Activated T-cell treated with anti-CD3 and anti-CD28 coated beads, Interleukin-2, amount 50 U/mL, for 1 hour (primary cell): ENCODE measurements around the gene GRB7.
"Not testable (repeated sequence)": the region's sequence is repeated elsewhere in the genome, so short reads cannot be mapped to it uniquely, and the experiment has no call there.

ENCODE experiments used
- DNase-seq: peaks from one replicate; pipeline ENCODE4 v3.0.0-alpha.2; 2020

GRB7 gene

DNA sequence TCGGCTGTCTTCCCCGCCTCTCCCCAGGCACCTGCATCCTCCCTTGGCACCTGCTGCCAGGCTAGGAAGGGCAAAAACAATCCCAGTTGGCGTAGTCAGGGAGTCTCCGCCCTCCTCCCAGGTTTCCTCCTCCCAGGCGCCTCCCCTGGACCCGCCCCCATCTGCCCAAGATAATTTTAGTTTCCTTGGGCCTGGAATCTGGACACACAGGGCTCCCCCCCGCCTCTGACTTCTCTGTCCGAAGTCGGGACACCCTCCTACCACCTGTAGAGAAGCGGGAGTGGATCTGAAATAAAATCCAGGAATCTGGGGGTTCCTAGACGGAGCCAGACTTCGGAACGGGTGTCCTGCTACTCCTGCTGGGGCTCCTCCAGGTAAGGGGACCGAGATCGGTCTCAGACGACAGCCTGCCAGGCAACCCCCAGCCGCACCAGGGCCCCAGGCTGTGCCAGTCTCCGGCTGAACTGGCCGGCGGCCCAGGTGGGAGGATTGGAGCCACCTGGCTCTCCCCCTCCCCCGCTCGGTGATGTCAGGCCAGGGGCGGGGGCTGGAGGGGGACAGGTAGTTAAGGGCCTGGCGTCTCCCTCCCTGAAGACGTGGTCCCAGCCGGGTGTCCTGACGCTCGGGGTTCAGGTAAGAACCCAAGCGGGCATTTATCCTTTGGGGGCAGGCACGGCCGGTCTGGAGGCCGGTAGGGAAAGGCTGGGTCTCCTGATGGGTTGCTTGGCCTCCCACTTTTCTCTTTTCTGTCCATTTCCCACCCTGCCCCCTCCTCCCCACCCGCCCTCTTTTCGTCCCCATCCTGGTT is at the start of gene GRB7:
Gene GRB7 (plus strand): TSS at position 179 of the 808 bp plus-strand sequence. CDS start 4,364 bp downstream, outside the sequence.
- DNase-seq, result no peak

DNA sequence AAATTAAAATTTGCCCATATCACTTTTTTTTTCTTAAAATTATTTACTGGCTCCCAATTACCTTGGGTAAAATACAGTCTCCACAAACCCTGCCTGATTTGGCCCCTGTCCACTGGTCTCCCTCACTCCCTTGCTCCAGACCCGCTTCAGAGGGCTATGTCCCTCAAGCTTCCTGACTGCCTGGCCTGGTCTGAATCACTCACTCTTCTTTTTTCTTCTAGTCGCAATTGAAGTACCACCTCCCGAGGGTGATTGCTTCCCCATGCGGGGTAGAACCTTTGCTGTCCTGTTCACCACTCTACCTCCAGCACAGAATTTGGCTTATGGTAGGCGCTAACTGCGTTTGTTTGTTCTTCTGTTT is 49.3 kb upstream of the GRB7 start:
- DNase-seq, result no peak

DNA sequence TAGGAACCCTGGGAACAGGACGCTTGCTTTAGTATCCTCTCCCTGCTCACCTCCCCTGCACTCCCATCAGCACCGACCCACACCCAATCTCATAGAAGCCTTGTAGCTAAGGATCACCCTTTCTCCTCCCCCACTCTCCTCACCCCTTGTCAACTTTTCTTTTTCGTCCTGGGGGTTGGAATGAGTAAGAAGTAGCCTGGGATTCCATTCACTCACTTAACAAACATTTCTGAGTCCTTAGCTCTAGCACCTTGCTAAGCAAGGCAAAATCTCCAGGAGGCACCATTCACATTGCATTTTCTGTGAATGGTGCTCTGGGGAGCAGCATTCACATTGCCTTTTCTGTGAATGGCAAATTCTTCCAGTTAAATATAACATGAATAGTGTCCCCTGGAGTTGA is 48.8 kb upstream of the GRB7 start:
- DNase-seq, result no peak

DNA sequence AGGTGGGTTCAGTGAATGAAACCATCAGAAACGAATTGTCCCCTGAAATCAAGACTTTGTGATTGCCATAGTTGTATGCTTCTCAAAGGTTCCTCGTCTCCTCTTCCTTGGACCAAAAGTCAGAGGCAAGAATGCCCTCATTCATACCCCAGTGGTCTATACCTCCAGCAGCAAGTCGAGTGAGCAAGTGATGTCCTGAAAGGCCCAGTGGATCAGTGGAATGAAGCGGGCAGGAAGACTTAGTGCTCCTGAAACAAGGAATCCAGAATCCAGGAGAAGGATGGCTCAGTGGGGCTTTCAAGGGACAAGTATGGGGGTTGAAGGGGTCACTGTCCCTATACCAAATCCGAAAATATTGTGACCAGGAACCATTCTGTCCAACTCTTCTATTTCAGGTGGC is 43.1 kb upstream of the GRB7 start:
- no peak for DNase-seq

DNA sequence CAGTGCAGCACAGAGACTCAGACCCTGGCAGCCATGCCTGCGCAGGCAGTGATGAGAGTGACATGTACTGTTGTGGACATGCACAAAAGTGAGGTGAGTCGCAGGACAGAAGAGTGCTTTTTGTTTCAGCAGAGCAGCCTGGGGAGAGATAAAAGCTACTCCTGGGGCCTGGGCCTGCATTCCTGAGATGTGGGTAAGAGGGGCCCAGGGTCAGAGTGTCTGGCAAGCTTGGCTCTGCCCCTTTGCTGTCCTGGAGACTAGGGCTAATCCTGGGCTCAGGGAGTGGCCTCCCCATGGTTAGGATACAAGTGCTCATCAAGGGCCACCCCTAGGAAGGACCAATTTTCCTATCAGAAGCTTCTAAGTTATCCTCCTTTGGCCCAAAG is 42.7 kb upstream of the GRB7 start:
- no peak for DNase-seq

DNA sequence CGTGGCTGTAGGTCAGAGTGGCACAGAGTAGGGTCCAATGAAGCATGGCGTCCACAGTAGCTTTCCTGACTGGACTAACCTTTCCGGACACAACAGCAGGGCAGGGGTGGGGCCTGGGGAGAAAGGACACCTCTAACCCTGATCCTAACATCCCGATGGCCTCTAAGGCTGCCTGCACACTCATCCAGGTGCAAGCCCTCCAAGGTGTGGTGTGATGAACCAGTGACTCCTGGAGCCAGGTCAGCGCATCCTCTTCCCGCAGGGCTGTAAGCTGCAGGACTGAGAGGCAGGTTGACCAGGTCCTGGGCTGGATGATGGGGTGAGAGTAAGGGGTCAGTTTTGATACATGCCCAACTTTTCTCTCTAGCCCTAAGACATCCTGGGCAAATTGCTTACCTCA is 41.0 kb upstream of the GRB7 start:
- DNase-seq, result no peak

DNA sequence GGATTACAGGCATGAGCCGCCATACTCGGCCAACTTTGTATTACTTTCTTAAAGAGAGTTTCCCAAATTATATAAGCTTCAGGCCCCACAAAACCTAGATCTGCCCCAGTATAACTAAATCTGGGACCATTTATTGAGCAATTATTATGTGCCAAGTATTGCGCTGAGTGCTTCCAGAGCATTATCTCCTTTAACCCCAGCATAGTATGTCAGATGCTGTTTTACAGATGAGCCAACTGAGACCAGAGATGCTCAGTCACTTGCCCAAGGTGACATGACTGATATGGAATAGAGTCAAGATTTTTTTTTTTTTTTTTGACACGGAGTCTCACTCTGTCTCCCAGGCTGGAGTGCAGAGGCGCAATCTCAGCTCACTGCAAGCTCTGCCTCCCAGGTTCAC is 39.8 kb upstream of the GRB7 start:
- DNase-seq, result no peak

DNA sequence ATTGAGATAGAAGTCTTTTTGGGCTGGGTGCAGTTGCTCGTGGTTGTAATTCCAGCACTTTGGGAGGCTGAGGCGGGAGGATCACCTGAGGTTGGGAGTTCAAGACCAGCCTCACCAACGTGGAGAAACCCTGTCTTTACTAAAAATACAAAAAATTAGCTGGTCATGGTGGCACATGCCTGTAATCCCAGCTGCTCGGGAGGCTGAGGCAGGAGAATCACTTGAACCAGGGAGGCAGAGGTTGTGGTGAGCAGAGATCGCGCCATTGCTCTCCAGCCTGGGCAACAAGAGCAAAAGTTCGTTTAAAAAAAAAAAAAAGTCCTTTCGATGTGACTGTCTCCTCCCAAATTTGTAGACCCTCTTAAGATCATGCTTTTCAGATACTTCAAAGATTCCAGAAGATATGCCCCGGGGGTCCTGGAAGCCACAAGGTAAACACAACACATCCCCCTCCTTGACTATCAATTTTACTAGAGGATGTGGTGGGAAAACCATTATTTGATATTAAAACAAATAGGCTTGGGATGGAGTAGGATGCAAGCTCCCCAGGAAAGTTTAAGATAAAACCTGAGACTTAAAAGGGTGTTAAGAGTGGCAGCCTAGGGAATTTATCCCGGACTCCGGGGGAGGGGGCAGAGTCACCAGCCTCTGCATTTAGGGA is 38.5 kb upstream of the GRB7 start:
- not testable (repeated sequence) for DNase-seq

DNA sequence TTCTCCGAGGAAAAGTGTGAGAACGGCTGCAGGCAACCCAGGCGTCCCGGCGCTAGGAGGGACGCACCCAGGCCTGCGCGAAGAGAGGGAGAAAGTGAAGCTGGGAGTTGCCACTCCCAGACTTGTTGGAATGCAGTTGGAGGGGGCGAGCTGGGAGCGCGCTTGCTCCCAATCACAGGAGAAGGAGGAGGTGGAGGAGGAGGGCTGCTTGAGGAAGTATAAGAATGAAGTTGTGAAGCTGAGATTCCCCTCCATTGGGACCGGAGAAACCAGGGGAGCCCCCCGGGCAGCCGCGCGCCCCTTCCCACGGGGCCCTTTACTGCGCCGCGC is 38.0 kb upstream of the GRB7 start, which contains the start of gene ERBB2:
Gene ERBB2 (plus strand): TSS at position 247 of the 330 bp plus-strand sequence. CDS start 175 bp downstream, outside the sequence.
- no peak for DNase-seq

DNA sequence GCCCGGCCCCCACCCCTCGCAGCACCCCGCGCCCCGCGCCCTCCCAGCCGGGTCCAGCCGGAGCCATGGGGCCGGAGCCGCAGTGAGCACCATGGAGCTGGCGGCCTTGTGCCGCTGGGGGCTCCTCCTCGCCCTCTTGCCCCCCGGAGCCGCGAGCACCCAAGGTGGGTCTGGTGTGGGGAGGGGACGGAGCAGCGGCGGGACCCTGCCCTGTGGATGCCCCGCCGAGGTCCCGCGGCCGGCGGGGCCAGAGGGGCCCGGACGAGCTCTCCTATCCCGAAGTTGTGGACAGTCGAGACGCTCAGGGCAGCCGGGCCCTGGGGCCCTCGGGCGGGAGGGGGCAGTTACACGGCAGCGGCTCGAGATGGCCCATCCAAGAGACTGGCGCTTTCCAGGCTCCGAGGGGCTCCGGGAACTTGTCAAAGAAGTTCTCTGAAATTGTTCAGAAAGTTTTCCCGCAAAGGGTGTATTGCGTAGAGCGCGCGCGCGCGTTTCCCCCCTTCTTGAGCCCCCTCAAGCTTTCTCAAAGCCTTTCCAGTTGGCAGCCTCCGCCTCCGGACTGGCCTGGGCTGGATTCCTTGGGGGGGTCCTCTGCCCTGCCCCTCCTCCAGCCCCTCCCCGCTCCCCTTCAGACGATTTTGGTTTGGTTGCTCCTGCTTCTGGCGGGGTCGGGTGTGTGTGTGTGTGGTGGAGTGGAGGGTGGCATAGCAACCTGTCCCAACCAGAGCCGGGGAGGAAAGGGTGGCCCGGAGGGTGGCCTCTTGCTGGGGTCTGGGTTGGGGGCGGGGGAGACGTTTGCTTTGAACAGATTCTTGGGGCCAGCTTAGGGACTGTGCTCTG is 37.4 kb upstream of the GRB7 start:
- DNase-seq, result no peak

DNA sequence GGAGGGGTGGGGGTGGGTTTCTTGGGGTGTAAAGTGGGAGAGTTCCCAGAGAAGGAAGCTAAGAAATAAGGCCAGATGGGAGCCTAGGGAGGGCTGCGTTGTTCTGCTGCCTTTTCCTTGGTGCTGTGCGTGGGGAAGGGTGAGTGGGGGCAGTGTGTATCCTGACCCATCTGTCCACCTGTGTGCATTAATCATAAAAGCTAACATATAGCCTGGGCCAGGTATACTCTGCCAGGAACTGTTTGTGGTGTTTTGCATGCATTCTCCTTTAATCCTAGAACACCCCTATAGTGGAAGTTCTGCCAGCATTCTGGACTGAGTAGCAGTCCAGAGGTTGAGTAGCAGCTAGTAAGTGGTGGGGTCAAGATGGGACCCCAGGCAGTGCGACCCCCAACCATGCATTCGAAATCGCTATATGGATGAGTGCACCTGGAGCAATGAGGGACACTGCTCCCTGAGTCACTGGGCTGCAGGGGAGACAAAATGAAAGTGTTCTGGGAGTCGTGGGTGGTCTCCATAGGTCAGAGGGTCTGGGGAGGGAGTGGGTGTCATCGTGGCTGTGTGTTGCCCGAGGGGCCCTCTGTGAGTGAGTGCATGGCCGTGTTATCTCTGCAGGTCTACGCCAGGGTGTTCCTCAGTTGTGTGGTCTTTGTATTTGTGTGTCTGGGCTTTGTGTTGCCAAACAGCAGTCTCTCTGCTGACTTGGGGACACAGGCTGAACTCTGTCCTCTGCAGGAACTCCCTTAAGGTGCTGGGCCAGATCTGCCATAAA is 36.5 kb upstream of the GRB7 start:
- DNase-seq, result no peak

DNA sequence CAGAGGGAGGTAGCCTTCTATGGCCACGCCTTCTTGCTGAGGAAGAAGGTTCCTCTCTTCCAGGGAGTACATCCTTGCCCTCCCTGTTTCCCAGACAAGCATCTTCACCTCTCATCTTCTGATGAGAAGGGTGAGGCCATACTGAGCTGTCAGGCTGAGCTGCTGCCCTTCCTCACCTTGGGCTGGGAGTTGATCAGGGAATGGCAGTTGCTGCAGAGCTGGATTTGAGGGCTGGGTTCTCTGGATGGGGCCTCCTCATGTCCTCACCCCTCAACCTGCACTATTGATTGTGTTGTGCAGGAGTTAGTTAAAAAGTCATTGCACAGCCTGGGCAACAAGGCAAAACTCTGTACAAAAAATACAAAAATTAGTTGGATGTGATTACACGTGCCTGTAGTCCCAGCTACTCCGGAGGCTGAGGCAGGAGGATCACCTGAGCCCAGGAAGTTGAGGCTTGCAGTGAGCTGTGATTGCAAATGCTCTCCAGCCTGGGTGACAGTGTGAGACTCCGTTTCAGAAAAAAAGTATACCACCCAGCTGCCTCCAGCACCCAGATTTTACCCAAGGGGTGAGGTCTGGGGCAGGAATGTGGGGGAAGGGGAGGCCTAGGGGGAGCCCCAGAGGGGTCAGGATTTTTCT is 35.8 kb upstream of the GRB7 start:
- DNase-seq, result no peak

DNA sequence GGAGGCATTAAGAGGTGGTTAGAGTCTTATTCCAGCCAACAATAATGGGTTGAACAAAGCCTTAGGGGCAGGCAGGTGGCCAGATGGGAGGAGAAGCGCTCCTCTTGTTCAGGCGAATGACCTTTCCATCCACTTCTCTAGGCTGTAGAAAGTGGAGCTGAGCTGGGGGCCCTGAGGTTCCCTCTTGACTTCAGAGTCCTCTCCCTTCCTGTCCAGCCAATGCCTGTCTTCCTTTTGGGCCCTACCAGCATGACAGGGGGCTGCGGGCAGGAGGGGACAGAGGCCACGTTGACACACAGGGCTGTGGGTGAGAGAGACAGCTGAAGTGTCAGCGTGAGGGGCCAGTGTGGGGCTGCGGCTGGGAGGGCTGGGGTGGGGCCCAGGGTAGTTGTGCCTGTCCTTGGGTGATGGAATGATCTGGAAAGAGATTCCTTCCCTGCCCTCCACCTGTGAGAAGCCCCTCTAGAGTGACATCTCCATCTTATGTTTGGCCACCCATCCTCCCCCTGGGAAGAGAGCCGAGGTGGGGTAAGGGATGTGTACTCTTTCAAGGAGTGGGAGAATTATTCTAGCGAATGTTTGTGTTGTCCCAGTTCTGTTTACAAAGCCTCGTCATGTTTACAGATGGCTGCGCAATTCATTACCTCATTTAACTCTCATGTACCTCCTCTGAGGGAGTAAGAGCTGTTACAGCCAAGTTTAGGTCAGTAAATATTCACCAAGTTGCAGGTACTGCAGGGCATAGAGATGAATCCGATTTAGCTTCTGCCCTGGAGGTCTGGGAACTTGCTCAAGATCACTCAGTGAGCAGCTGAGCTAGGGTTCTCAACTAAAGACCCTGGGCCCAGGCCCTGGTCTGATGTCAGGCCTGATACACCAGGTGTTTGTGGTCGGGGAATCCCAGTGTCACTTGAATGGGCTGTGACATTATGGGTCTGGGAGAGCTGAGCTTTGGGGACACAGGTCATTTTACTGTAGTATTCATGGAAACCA is 34.5 kb upstream of the GRB7 start:
- no peak for DNase-seq

DNA sequence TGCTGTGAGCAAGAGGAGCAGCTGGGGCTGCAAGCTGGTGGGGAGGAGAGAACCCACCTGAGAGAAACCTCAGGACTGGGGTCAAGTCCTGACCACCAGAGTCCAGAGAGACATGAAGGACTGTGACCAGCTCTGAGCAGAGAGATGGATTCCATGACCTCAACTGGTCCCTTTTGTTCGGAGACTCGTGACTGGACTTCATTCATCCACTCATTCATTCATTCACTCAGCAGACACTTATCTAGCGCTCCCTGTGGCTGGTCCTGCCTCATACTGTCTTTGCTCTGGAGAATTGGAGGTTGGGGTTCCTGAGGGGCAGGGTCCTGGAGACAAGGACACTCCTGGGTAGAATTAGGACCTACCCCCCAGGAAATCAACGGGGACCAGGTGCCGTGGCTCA is 33.8 kb upstream of the GRB7 start:
- DNase-seq, result no peak

DNA sequence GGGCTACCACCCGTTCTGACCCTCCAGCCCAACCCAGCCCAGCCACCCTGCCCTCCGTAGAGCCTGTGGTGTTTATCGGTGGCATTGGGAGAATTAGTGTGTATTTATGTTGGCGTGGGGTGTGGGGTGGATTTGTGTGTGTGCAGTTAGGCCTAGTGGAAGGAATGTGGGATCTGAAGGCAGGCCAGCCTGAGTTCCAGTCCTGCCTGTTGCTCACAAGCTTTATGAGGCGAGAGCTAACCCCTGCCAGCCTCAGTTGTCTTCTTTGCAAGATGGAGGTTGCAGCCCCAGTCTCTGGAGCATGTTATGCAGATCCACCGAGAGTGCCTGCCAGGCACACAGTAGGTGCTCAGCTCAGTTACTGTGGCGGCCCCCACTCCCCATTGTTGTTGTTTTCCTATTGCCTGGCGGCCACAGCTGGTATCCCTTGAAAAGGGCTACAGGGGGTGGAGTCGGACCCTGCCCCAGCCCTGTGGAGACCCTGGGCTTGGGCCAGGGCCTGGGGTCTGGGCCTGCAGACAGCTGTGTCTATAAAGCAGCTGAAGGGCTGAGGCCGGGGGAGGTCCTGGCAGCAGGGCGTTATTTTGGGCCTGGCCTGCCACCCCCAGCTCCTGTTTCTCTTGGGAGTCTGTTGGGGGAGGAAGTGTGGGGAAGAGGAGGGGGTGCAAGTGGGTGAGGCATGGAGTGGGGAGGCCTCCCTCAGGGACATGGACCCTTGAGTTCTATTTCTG is 32.8 kb upstream of the GRB7 start:
- DNase-seq, result no peak

DNA sequence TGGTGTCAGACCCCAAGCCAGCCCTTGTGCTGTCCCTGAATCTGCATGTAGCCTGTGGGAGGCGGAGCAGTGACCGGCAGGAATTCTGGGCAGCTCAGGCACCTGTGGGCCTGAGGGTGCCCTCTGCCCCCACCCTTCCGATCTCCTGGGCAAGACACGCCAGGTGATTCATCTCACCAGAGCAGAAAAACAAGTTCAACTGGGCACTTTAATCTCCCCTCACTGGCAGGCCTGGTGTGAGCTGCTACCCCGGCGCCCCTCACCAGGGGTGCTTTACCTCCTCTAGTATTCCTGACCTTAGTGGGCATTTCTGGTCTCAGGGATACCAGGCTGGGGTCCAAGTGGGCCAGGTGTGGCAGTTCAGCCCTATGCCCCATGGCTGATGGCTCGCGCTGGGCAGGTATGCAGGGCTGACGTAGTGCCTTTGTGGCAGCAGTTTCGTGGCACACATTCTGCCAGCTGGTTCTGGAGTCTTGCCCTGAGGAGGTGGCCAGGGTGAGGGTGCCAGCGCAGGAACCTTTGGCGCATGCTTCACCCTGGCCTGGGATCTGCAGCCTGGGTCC is 31.9 kb upstream of the GRB7 start:
- DNase-seq, result no peak

DNA sequence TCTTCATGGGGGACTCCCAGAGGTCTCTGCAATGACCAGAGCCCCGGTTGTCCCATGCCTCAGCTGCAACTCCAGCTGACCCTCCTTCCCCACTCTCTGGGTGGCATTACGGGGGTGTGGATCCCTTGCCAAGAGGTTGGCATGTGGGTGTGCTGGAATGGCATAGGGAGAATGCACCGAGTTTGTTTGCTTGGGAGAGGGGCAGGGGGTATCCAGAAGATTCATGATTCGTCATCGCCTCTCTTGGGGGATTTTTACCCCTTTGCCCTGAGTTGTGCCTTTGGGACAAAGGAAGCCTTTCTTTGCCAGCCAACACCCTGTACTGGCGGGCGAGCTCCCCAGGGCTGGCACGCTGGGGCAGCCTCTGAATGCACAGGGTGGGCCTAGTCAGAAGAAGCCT is 31.4 kb upstream of the GRB7 start:
- DNase-seq, result no peak

DNA sequence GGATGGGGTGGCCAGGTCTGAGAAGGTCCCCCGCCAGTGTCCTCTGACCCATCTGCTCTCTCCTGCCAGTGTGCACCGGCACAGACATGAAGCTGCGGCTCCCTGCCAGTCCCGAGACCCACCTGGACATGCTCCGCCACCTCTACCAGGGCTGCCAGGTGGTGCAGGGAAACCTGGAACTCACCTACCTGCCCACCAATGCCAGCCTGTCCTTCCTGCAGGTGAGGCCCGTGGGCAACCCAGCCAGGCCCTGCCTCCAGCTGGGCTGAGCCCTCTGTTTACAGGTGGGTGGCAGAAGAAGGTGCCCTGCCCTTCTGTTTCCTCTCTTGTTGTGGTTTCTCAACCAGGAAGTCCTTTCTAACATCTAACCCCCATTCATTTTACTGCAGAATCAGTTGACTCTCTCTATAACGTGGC is 30.8 kb upstream of the GRB7 start:
- no peak for DNase-seq

DNA sequence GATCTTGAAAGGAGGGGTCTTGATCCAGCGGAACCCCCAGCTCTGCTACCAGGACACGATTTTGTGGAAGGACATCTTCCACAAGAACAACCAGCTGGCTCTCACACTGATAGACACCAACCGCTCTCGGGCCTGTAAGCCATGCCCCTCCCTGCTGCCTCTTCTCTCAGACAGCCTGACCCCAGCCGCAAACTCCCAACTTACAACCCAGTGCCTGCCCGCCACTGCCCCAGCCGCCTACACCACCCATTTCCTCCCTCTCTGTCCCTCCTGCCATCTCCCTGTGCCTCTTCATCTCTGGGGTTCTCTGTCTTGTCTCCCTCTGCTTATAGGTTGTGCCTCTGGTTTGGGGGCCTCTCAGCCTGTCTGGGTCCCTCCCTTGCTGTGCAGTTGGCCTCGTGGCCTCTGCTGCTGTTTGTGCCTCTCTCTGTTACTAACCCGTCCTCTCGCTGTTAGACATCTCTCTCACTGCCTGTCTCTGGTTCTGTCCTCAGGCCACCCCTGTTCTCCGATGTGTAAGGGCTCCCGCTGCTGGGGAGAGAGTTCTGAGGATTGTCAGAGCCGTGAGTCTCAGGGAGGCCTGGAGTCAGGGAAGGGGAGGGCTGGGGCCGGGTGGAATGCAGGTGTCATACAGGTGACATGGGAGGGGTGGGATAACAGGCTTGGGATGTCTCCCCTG is 28.3 kb upstream of the GRB7 start:
- DNase-seq, result no peak
